Esophagus squamous epithelium (tissue), 4 donors: ENCODE results near the gene CLMP.

ENCODE experiments used
- CTCF ChIP-seq, 6 experiments: fragments of 450-650 bp in 4 of 6; fragments of 200-600 bp in 2 of 6; sonication (generic) in 2 of 6; IDR thresholded peaks; one replicate each; pipeline ENCODE4 v1.5.1; 2016 to 2019; ENCODE audit warnings: antibody characterized with exemption in 6 of 6, mild to moderate bottlenecking in 4 of 6, moderate library complexity in 4 of 6
- POLR2A ChIP-seq, 4 donors: fragments of 450-650 bp; IDR thresholded peaks; one replicate each; pipeline ENCODE4 v1.6.1; 2017; ENCODE audit warnings: antibody characterized with exemption in 4 of 4, mild to moderate bottlenecking in 4 of 4, moderate library complexity in 3 of 4

- no peak for TF ChIP-seq CTCF (IDR thresholded peaks at IDR 0.05)
- no peak for TF ChIP-seq POLR2A (IDR thresholded peaks at IDR 0.05)
These were observed 36.7 kb downstream of the CLMP start for GRCh38 chr11:123158033-123159003.
